Left cardiac atrium (tissue), 4 donors: ENCODE data around the gene TRIML1. TPM values are rescaled to one million over a fixed set of nuclear protein-coding genes. Genes with fewer than 3 reads are reported as not detected.

Experiments
- ATAC-seq, 2 donors: fragments of 200-7000 bp; cut with Tn5 transposase; one replicate each; pipeline ENCODE4 v1.9.1; 2020; ENCODE audit warnings: mild to moderate bottlenecking in 2 of 2, moderate library complexity in 2 of 2
- DNase-seq: peaks from one replicate; pipeline ENCODE4 v3.0.0-alpha.2; 2020
- intact Hi-C, 2 donors: fragments of 100-400 bp; cut with DNase I; formaldehyde crosslinking; loops; one replicate each; pipeline versions ENCODE4 v1.14.1 to v1.15.1; 2022 to 2023
- long read RNA-seq: library from polyadenylated mRNA; unstranded; transcript quantifications from one replicate; pipeline ENCODE4 v2.0.0, GENCODE V29; 2021
- total RNA-seq, 2 donors: library from RNA; stranded (reverse); fragmentation: NEBNext Ultra II Directional; extraction: Animal tissue kit (Norgen Biotek cat#: 25700); gene quantifications; one replicate each; pipeline ENCODE4 v1.2.1, GENCODE V29; 2021
- donor health status: DM: no; HTN: yes; CAD: no.
- donor health status: DM: no; HTN: yes; CAD: no; lungs with severe emphysema.
- donor health status: DM: yes; HTN: yes; CAD: no.
- donor health status: Dilated cardiomyopathy.

The TRIML1 gene, protein sequence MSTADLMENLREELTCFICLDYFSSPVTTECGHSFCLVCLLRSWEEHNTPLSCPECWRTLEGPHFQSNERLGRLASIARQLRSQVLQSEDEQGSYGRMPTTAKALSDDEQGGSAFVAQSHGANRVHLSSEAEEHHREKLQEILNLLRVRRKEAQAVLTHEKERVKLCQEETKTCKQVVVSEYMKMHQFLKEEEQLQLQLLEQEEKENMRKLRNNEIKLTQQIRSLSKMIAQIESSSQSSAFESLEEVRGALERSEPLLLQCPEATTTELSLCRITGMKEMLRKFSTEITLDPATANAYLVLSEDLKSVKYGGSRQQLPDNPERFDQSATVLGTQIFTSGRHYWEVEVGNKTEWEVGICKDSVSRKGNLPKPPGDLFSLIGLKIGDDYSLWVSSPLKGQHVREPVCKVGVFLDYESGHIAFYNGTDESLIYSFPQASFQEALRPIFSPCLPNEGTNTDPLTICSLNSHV
- not detected for total RNA-seq
- long read RNA-seq = 0 reads

DNA sequence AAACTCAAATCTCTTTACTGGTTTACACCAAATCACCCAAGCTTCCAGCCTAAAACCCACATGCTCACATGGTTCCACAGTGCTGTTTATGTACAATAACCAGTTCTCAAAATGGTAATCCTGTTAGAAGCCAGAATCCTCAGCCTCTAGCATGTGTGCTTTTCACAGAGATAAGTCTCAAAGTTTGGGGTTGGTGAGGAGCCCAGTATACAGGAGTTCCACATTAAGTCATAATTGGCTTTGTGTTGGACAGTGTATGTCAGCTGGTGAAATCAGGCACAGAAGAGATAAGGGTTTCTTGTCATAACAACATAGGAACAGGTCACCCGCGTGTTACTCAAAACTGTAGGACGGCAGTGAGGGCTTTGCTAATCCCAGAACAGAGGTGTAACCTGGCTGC is at the start of gene TRIML1:
Gene TRIML1 (plus strand): TSS at position 301 of the 400 bp plus-strand sequence. CDS start 118 bp downstream, outside the sequence.
- intact Hi-C loops = no loop called here
- DNase-seq = no peak

DNA sequence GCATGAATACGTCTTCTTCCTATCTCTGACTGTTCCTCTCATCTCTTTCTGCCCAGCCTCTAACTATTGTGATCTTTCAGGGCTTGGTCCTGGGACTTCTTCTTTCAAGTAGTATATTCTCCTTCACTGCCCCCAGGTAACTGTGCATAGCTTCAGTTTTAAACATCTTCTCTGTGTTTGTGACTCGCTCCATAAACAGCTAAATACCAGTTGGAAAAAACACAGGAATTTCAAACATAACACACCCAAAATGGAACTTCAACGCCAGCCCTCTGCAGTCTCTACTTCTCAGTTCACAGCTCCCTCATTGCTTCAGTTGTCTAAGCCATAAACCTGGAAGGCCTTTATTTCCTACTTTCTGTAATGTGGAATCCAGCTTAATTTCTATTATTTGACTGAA is 46.4 kb upstream of the TRIML1 start:
- intact Hi-C loops = no loop called here
- ATAC-seq = no peak
- no peak for DNase-seq

More for the DNA sequence above, at the start of gene TRIML1:
- no peak for ATAC-seq

DNA sequence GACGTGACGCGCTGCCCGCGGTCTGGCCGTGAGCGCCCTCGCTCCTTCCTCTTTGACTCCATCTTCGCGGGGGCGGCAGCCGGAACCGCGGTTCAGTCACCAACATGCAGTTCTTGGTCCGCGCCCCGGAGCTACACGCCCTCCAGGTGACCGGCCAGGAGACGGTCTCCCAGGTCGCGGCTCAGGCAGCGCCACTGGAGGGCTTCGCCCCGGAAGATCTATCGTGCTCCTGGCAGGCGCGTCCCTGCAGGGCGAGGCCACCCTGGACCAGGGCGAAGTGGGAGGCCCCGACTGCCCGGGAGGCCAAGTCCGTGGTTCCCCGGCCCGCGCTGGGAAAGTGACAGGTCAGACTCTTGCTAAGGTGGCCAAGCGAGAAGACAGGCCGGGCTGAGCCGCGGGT is 32.8 kb upstream of the TRIML1 start:
- DNase-seq (no peak), ATAC-seq (no peak)
- intact Hi-C loops = no loop called here

DNA sequence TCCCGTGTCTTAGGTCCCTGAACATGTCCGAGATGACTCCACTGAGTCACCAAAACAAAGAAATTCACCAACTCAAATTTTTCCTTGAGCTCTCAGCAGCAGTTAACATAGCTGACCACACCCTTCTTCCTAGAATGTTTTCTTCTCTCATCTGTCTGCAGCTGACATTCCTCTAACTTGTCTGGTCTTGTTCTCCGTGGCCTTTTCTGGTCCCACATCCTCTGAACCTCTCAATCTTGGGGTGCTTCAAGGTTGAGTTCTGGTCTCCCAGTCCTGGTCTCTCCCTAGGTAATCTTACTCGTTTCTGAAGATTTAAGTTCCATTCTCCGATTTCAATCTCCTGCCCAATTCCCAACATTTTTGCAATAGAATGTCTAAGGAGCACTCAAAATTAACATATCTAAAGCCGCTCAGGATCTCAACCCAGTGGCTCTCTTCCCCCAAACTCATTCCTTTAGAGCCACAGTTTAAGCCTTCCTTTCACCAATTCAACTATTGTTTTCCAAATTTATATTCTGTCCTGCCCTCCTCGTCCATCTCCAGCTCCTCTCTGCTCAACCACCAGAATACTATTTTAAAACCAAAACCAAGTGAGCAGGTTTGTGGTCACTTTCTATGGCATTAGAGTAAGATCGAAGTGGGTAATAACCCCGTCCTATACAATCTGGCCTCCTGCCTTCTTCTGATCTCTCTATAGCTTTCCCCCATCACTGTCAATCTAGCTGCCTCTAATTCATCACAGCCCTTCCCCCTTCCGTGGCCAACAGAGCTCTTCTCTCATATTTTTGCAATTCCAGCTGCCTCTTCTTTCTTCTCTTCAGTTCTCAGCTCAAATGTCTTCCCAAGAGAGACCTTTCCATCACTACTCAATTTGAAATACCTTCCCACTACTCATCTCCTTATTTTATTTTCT is 31.1 kb upstream of the TRIML1 start:
- intact Hi-C loops = no loop called here
- DNase-seq (no peak), ATAC-seq (no peak)

DNA sequence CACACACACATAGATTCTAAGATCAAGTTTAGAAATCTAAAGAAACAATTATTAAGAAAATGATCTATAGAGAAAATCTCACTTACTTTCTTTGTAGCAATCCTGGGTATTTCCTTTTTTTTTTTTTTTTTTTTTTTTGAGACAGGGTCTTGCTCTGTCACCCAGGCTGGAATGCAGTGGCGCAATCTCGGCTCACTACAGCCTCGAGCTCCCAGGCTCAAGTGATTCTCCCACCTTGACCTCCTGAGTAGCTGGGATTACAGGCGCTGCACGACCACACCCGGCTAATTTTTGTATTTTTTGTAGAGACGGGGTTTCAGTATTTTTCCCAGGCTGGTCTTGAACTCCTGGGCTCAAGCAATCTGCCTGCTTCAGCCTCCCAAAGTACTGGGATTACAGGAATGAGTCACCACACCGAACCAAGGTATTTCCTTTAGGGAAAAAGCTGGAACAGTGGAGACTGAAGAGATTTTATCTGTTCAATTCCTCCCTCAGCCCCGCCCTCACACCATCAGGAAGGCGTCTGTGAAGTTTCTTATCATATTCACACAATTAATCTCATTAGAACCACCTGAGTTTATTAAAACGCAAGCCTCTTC is 30.0 kb upstream of the TRIML1 start, which contains the start of gene TRIML2:
Gene TRIML2 (minus strand): TSS at position 447 of the 599 bp plus-strand sequence. CDS start 4,235 bp downstream, outside the sequence.
- DNase-seq (no peak), ATAC-seq (no peak)
- intact Hi-C loops = no loop called here

DNA sequence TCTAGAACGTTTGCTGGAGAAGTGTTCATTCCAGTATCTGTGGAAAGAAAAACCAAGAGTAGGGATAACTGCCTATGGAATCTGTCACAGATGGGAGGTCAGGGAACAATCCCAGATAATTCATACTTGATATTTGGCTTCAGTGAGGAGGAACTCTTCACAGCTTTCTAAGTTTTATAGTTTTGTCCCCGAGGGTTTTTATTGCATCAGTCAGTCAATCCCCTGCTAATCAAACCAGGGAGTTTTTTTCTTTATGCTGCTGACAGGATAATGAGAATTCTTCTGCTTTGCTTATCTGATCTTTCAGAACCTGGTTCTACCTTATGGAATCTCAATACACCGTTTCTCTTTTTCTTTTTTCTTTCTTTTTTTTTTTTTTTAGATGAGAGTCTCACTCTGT is 29.2 kb upstream of the TRIML1 start:
- DNase-seq (no peak), ATAC-seq (no peak)

DNA sequence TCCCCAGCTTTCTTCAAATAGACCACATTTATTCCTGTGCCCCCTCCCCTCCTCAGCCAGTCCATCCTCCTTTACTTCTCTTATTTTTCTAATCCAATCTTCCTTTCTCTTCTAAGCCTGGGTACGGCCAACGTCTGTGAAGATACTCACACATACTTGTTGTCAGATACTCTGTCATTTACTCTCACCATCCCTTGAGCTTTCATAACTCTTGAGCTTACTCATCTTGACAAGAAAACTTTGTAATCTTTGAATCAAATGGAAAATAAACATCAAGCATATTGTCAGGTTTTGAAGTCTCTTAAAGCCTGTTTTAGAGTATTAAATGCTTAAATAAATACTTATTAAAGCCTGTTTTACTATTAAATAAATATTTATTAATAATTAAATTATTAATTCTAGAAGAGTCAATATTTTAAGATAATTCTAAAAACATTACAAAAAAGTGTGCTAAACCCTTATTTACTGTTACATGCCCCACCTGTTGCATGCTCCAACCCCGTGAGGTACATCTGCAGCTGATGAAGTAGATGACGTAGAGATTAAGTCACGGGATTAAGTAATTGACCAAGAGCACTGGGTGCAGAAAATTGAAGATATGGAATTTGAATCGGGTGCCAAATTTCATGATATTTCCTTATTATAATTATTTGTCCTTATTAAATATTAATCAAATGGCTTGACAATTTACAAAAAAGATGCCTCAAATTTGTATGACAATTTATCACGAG is 28.3 kb upstream of the TRIML1 start:
- ATAC-seq (no peak), DNase-seq (no peak)
- intact Hi-C loops = no loop called here

More for the DNA sequence above, 29.2 kb upstream of the TRIML1 start:
- intact Hi-C loops = no loop called here

DNA sequence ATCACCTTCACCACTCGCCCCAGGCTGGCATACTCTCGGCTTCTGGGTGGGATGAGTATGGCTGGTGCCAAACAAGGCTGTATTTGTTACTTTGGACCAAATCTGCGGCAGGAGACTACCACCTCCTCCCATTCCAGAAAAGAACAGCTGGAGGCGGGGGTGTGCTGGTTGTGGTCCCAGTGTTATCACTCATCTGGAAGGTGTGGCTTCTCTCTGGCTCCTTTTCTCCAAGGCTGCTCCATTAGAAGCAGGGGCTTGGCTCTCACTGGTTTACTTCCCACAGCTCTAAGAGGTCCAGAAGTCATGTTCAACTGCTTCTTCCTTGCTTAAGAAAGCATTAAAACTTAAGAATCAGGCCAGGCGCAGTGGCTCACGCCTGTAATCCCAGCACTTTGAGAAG is 27.3 kb upstream of the TRIML1 start:
- DNase-seq (no peak), ATAC-seq (peak in 1 of 2 donors; percentile 53)
- intact Hi-C loops = no loop called here

DNA sequence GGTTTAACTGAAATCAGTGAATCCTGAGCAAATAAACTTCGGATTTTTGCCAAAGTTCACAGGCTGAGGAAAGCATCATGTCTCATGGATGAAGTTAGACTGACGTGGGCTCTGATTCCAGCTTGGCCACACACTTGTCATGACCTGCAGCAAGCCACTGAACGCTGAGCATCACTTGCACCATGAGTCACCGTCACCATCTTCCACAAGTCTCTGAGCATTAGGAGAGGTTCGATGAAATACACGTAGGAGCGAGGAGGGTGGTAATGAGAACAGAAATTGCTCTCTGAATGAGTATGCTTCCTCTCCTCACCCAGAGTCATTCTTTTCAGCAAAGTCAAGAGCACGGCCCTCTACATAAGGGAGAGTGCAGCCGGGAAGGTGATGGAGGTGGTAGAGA is 26.1 kb upstream of the TRIML1 start:
- DNase-seq = no peak
- intact Hi-C loops = no loop called here
- no peak for ATAC-seq

DNA sequence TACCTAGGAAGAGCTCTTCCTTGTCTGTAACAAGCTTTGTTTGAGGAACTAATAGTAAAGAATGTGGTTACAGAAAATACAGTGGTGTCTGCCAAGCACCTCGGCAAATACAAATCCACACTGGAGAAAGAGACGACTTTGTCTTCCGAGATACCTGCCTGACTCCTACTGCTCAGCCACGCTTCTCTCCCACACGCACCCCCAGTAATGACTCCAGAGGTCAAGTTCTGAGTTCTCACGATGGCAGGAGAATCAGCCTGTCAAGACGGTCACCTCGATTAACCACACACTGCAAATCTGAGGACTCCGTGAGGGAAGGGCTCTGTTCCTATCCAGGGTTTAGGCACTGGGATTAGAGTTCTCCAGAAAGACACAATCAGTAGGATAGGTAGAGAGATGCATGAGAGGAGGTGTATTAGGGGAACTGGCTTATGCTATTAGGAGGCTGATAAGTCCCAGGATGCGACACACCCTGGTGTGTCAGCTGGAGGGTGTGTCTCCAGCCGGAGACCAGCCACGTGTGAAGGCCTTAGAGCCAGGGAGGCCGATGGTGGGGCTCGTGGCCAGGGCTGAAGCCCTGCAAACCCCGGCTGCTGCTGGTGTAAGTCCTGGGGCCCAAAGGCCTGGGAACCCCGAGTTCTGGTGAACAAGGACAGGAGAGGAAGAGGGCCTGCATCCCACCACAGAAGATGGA is 21.5 kb upstream of the TRIML1 start:
- intact Hi-C loops = no loop called here
- no peak for ATAC-seq
- no peak for DNase-seq

DNA sequence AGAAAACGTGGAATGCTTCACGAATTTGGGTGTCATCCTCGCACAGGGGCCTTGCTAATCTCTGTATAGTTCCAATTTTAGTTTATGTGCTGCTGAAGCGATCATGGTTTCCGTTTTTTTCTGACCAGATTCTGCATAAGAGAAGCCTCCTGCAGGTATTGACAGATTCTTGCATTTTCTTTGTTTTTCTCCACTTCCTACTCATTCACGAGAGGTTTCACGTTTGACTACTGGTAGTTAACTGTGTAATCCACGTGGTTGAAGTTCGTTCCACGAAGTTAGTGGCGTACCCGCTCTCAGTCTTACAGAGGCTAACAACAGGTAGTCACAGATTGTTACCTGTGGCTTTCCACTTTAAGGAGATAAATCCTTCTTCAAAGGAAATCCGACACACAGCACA is 17.7 kb upstream of the TRIML1 start:
- DNase-seq = no peak
- no peak for ATAC-seq
- intact Hi-C loops = no loop called here

DNA sequence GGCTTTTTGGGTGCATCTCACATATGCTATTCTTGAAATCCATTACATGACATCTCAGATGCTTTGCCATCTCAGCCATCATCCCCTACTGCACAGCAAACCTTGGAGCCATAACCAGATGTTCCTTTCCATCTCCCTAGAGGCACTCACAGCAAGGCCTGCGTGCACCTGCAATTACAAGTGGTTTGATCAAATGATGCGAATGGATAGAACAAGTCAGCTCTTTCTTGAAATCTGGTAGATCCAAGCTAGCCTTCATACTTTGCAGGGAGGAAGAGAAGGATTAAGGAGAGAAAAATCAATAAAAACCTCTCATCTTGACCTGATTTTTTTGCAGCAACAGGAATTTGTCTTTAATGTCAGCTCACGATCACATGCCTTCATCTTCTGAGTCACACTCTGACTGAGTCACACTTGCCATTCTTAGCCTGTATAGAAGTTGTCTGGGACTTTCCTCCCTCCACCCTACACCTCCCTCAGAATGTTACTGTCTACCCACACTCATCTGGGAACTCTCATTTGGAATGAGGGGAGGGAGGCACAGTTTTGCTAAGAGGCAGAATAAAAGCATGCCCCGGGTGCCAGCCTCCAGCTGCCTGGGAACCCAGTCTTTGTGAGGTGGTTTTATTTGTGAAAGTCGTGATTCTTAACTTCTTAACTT is 11.9 kb upstream of the TRIML1 start:
- no peak for DNase-seq
- intact Hi-C loops = no loop called here
- ATAC-seq = peak in 1 of 2 donors; percentile 59

DNA sequence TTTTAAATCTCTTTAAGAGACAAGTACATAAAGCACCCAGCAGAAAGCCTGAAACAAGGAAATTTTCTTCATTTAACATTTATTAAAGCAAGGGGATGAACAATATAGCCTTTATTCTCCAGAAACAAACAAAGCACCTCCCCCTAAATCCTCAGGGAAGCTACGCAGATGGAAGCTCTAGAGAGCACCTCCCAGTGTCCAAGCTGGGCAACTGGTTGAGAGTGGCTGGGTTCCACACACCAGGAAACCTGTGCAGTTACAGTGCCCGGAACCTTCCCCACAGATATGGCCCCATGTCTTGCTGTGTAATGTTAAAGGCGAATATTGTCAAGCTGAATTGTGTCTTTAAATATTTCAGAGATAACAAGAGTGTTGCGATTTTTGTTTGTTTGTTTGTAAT is 8.9 kb upstream of the TRIML1 start:
- no peak for ATAC-seq
- intact Hi-C loops = no loop called here
- DNase-seq = no peak

DNA sequence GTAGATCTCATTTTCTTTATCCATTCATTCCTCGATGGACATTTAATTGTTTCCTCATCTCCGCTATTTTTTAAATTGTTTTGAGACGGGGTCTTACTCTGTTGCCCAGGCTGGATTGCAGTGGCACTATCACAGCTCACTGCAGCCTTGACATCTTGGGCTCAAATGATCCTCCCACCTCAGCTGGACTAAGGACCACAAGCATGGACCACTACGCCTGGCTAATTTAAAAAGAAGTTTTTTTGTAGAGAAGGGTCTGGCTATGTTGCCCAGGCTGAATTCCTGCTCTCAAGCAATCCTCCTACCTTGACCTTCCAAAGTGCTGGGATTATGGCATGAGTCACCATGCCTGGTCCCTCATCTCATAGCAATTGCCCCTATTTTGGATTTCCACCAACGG is 7.0 kb upstream of the TRIML1 start:
- intact Hi-C loops = no loop called here
- ATAC-seq = no peak

DNA sequence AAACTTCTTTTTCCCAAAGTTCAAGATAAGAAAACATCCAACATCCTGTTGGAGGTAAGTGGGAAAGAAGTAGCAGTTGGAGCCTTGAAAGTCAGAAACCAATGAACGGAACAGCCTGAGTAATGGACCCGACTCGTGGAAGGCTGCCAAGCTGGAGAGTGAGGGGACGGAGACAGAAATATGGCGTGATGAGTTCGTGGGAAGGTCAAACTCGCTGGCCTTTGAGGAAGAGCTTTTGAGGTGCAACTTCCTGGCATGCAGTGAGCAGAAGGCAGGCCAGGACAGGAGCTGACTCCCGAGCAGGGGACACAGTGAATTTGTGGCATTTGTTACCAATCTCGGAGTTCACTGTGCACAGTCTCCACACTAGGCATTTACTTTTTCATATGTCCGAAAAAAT is 1.0 kb upstream of the TRIML1 start:
- intact Hi-C loops = no loop called here
- no peak for DNase-seq

More for the DNA sequence above, 7.0 kb upstream of the TRIML1 start:
- DNase-seq = no peak

DNA sequence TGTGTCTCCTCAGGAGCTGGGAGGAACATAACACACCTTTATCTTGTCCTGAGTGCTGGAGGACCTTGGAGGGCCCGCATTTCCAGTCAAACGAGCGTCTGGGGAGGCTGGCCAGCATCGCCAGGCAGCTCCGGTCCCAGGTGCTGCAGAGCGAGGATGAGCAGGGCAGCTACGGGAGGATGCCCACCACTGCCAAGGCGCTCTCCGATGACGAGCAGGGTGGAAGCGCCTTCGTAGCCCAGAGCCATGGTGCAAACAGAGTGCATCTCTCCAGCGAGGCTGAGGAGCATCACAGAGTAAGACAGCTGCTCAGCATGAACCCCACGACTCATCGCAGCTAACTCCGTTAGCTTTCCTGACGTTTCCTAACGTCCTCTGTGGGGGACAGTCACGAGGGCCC is 430 bp downstream of the TRIML1 start:
- DNase-seq = no peak
- no peak for ATAC-seq
- intact Hi-C loops = no loop called here

More for the DNA sequence above, 1.0 kb upstream of the TRIML1 start:
- no peak for ATAC-seq

DNA sequence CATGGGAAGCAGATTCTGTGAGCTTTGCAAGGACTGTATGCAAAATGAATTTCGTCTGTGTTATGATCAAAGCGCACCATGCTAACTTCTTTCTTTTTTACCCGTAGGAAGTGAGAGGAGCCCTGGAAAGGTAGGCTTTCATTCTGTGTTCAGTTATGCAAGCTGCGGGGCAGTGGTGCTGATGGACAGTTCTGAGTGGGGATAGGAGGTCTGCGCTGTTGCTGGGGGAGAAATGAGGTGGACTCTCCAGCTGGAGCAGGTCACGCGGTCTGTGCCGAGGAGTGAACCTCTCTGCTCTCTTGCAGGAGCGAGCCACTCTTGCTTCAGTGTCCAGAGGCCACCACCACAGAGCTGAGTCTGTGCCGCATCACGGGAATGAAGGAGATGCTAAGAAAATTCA is 4.5 kb downstream of the TRIML1 start:
- intact Hi-C loops = no loop called here
- ATAC-seq (no peak), DNase-seq (no peak)

DNA sequence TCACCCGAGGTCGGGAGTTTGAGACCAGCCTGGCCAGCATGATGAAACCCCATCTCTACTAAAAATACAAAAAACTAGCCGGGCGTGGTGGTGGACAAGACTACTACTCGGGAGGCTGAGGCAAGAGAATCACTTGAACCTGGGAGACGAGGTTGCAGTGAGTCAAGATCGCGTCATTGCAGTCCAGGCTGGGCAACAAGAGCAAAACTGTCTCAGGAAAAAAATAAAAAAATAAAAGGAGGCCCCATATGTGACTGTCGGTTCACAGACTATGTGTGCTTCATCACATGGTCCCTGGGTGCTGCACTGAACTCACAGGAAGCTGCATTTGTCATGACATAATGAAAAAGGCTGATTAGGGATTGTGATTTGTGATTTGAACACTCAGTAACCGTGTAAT is 6.4 kb downstream of the TRIML1 start:
- no peak for ATAC-seq
- DNase-seq = no peak
- intact Hi-C loops = no loop called here
